HEK293 (cell line): ENCODE measurements around the gene CCDC92.
A peak's percentile ranks its signal among the peaks of the same experiment; 100 is the strongest.

Experiments used
- CTCF ChIA-PET: fragments of 350-600 bp; formaldehyde crosslinking; extraction: SDS; loops from one replicate; lab custom pipeline; 2021; ENCODE audit warnings: antibody characterized with exemption; lab: Yijun Ruan, JAX
- POLR2A ChIA-PET: fragments of 300-600 bp; formaldehyde crosslinking; extraction: SDS; loops from one replicate; lab custom pipeline; 2020; ENCODE audit warnings: antibody characterized with exemption, inconsistent platforms; lab: Yijun Ruan, JAX
- H3K27ac ChIP-seq: fragments of 200-500 bp; sonication (Bioruptor generic); 2 replicates; pipeline ENCODE4 v1.5.1; 2014; ENCODE audit warnings: low read depth, low read length, control low read depth, inconsistent platforms; ENCODE audit errors: extremely low read depth
- H3K36me3 ChIP-seq, 2 experiments: fragments of 200-500 bp in 1 of 2; sonication (Bioruptor generic) in 1 of 2; 1 replicate in 1 of 2; 2 replicates in 1 of 2; pipeline ENCODE4 v1.5.1; 2014 to 2017; ENCODE audit warnings: inconsistent platforms in 2 of 2, low read length in 2 of 2; ENCODE audit not compliant: control insufficient read depth in 2 of 2, insufficient read depth in 1 of 2
- H3K4me1 ChIP-seq: fragments of 200-500 bp; sonication (Bioruptor generic); 2 replicates; pipeline ENCODE4 v1.5.1; 2014; ENCODE audit warnings: mild to moderate bottlenecking, low read length, inconsistent platforms; ENCODE audit not compliant: control insufficient read depth, insufficient read depth
- H3K4me3 ChIP-seq: 2 replicates; pipeline ENCODE4 v1.5.1; 2011; ENCODE audit warnings: low read depth, mild to moderate bottlenecking, control low read depth, low read length, moderate library complexity
- H3K9me3 ChIP-seq: fragments of 200-500 bp; sonication (Bioruptor generic); 2 replicates; pipeline ENCODE4 v1.5.1; 2014; ENCODE audit warnings: low read depth, low read length, inconsistent platforms; ENCODE audit not compliant: control insufficient read depth, insufficient read depth
- OVOL3 ChIP-seq: fragments of 450-650 bp; formaldehyde crosslinking; IDR thresholded peaks from 2 replicates; pipeline ENCODE4 v1.5.1; 2016; ENCODE audit warnings: missing biosample characterization, missing genetic modification characterization
- ZBTB17 ChIP-seq: fragments of 450-650 bp; formaldehyde crosslinking; IDR thresholded peaks from 2 replicates; pipeline ENCODE4 v1.5.1; 2016; ENCODE audit warnings: missing biosample characterization, missing genetic modification characterization
- ZNF155 ChIP-seq: fragments of 450-650 bp; formaldehyde crosslinking; IDR thresholded peaks from 2 replicates; pipeline ENCODE4 v1.5.1; 2016; ENCODE audit warnings: missing biosample characterization, missing genetic modification characterization
- ZNF341 ChIP-seq: fragments of 450-650 bp; formaldehyde crosslinking; IDR thresholded peaks from 2 replicates; pipeline ENCODE4; 2016; ENCODE audit warnings: low read depth, missing biosample characterization, missing genetic modification characterization
- ZNF416 ChIP-seq: fragments of 450-650 bp; formaldehyde crosslinking; IDR thresholded peaks from 2 replicates; pipeline ENCODE4 v1.5.1; 2016; ENCODE audit warnings: missing biosample characterization, missing genetic modification characterization
- ZNF585B ChIP-seq: fragments of 450-650 bp; formaldehyde crosslinking; IDR thresholded peaks from 2 replicates; pipeline ENCODE4 v1.5.1; 2016; ENCODE audit warnings: missing biosample characterization, missing genetic modification characterization
- ZNF623 ChIP-seq: fragments of 450-650 bp; formaldehyde crosslinking; IDR thresholded peaks from 2 replicates; pipeline ENCODE4 v1.5.1; 2016; ENCODE audit warnings: missing biosample characterization, missing genetic modification characterization
- ZNF658 ChIP-seq: fragments of 450-650 bp; formaldehyde crosslinking; IDR thresholded peaks from 2 replicates; pipeline ENCODE4; 2016; ENCODE audit warnings: missing biosample characterization, missing genetic modification characterization
- ZNF670 ChIP-seq: fragments of 450-650 bp; formaldehyde crosslinking; IDR thresholded peaks from 2 replicates; pipeline ENCODE4 v1.5.1; 2016; ENCODE audit warnings: missing biosample characterization, missing genetic modification characterization, low read depth
- TF ChIP-seq, protein P1 (sequence below): fragments of 450-650 bp; formaldehyde crosslinking; IDR thresholded peaks from 2 replicates; pipeline ENCODE4 v1.5.1; 2016; ENCODE audit warnings: missing biosample characterization, missing genetic modification characterization
- TF ChIP-seq, protein P2 (sequence below): fragments of 450-650 bp; IDR thresholded peaks from 2 replicates; pipeline ENCODE4 v1.5.1; 2018; ENCODE audit warnings: missing biosample characterization, mild to moderate bottlenecking, missing genetic modification characterization

CCDC92 gene

DNA sequence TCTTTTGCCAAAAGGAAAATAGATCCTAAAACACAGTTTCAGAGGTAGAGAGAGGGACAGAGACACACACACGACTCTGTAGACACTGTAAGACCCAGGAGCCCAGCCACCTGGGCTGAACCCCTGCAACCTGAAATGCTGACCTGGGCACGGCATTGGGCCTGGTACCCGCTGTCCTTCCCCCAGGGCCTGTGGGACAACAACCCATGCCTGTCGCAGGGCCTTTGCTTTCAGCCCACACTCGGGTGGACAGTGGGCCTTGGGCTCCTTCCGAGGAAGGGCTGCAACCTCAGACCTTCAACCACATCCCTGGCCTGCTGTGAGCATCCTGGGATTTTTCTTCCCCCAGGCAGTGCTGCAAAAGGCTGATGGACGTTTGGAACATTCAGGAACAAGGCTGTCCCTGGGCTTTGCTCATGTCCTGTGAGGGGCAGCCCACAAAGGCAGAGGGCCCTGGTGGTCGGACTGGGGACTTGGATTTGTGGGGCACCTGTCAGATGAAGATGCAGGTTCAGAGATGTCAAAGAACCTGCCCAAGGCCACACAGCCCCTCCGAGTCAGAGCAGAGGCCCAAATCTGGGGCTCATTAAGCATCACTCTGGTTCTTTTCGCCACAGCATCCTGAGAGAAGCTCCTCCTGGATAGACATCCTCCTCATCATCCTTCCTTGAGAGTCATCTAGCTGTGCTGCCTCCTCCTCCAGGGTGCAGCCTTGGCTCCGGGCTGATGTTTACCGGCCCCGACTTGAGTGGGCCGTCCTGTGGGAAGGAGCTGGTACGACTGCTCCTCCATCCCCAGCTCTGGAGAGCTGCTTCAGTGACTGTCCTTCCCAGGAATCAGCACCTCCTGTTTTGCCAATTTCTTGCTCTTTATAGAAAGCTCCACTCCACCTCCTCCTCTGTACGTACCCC, 32.7 kb downstream of the CCDC92 start:
- Histone ChIP-seq H3K36me3 (peaks cover 3 to 61% of the 10 kb centered on the region in 2 experiments; a peak in 2 of 3 replicates), H3K4me1 (no peaks in the 10 kb centered on the region), H3K9me3 (no peaks in the 10 kb centered on the region), H3K27ac (no peak overlapping the region; the same call in 1 of the 2 replicates), H3K4me3 (no peak overlapping the region)
- CTCF ChIA-PET = interaction anchor here (0.5 to 1.1 kb wide), 4 partner anchors 25 to 110 kb away, joined by 3 to 4 read pairs (median 3); no protein-coding TSS in a partner anchor
- no peak for TF ChIP-seq ZNF658 (tag by site-specific recombination)
- POLR2A ChIA-PET = interaction anchor here (0.6 kb wide), 1 partner anchor 82 kb away, joined by 7 read pairs; no protein-coding TSS in a partner anchor

DNA sequence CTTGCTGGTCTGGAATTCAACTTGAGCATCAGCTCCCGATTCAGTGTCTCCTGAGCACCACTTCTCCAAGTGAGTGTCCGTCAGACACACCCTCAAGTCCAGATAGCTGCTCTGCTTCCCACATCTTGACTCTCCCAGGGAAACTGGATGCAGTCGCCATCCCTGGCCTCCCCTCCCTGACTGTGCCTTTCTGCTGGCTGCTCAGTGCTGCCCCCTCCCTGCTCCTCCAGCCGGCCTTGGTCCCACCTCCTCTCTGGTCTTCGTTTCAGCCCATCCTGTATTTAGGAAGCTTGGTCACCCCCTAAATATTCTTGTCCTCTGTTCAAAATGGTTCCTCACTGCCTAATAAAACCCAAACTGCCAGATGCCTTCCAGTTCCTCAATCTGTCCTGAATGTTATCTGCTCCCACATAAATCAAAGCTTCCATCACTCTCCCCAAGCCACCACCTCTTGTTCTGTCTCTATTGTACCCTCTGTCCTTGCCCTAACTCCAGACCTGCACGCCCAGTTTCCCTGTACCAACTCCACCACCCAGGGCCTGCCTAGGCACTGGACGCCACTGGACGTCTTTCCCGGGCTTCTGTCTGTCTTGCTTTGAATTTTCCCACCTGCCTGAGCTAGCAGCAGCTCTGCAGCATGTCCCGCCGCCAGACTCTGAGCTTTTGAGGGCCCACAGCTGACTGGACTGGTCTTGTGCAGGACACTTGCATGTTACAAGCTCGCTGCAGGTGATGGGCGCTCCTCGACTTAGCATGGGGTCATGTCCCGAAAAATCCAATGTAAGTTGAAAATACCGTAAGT, 33.8 kb downstream of the CCDC92 start:
- Histone ChIP-seq H3K4me1 (no peaks in the 10 kb centered on the region), H3K4me3 (no peak overlapping the region), H3K27ac (no peak overlapping the region), H3K9me3 (no peaks in the 10 kb centered on the region), H3K36me3 (peaks cover 3 to 61% of the 10 kb centered on the region in 2 experiments; a peak in 2 of 3 replicates)
- POLR2A ChIA-PET = interaction anchor here (0.6 kb wide), 1 partner anchor 83 kb away, joined by 7 read pairs; no protein-coding TSS in a partner anchor
- no peak for TF ChIP-seq ZNF623 (tag by site-specific recombination)
- no peak for TF ChIP-seq ZNF670 (tag by site-specific recombination)
- TF ChIP-seq, protein P1, sequence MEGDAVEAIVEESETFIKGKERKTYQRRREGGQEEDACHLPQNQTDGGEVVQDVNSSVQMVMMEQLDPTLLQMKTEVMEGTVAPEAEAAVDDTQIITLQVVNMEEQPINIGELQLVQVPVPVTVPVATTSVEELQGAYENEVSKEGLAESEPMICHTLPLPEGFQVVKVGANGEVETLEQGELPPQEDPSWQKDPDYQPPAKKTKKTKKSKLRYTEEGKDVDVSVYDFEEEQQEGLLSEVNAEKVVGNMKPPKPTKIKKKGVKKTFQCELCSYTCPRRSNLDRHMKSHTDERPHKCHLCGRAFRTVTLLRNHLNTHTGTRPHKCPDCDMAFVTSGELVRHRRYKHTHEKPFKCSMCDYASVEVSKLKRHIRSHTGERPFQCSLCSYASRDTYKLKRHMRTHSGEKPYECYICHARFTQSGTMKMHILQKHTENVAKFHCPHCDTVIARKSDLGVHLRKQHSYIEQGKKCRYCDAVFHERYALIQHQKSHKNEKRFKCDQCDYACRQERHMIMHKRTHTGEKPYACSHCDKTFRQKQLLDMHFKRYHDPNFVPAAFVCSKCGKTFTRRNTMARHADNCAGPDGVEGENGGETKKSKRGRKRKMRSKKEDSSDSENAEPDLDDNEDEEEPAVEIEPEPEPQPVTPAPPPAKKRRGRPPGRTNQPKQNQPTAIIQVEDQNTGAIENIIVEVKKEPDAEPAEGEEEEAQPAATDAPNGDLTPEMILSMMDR (tag by site-specific recombination) = peak; percentile 57; the same call in 1 of the 2 replicates
- TF ChIP-seq ZNF155 (tag by site-specific recombination) = no peak
- no peak for TF ChIP-seq ZNF416
- TF ChIP-seq OVOL3 (tag by site-specific recombination) = no peak
- 0 out of 2 replicates have a peak, but pooled peaks have one; percentile 26 for TF ChIP-seq ZBTB17 (tag by site-specific recombination)
- peak; percentile 53; the same call in 1 of the 2 replicates for TF ChIP-seq ZNF341 (tag by site-specific recombination)
- TF ChIP-seq ZNF585B (tag by site-specific recombination) = no peak
- CTCF ChIA-PET = interaction anchor here (0.6 to 1.2 kb wide), 5 partner anchors 10 to 98 kb away, joined by 3 to 4 read pairs (median 3); no protein-coding TSS in a partner anchor

DNA sequence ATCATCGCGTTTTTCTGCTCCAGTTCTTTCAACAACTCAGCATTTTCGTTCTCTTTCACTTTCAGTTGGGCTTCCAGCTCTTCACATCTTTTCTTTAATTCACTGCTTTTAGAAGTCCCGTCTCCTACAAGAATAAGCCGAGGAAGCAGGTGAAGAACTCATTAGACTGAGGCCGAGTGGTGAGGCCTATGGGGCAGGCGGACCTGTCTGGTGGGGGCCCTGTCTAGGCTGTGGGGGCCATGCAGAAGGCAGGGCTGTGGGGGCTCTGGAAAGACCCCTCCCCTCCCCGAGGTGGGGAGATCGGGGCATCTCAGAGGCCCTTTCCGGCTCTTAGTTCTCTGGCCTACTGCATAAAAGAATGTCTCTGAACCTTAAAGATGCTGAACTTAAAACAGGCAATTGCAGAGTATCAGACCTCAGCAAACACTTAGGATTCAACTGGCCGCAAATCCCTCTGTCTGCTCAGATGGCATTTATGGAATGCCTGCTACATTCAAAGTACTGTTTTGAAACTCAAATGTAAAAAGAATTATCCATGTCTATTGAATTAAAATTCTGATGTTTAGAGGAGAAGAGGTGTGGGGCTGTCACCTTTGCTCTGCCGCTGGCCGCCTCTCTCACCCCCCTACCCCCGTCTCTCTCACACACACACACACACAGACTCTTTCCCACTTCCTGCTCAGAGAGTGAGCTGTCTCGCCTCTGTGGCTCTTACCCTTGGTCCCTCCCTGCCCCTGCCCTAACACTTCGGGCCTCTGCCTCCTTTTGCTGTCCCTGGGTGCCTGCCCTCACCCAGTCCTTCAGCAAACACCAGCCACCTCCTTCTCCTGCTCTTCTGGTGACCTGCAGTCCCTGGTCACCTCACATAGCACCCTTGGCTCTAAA, 34.7 kb downstream of the CCDC92 start:
- Histone ChIP-seq H3K9me3 (no peaks in the 10 kb centered on the region), H3K27ac (no peak overlapping the region), H3K4me1 (no peaks in the 10 kb centered on the region), H3K4me3 (no peak overlapping the region), H3K36me3 (peaks cover 3 to 53% of the 10 kb centered on the region in 2 experiments; a peak in 2 of 3 replicates)
- ChIA-PET POLR2A (no interaction called here), CTCF (interaction anchor here (0.7 to 1.2 kb wide), 2 partner anchors 11 kb away, joined by 3 read pairs; no protein-coding TSS in a partner anchor)
- TF ChIP-seq, protein P2, sequence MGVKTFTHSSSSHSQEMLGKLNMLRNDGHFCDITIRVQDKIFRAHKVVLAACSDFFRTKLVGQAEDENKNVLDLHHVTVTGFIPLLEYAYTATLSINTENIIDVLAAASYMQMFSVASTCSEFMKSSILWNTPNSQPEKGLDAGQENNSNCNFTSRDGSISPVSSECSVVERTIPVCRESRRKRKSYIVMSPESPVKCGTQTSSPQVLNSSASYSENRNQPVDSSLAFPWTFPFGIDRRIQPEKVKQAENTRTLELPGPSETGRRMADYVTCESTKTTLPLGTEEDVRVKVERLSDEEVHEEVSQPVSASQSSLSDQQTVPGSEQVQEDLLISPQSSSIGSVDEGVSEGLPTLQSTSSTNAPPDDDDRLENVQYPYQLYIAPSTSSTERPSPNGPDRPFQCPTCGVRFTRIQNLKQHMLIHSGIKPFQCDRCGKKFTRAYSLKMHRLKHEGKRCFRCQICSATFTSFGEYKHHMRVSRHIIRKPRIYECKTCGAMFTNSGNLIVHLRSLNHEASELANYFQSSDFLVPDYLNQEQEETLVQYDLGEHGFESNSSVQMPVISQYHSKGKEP (tag by site-specific recombination) = no peak
